NCI-H446 (cell line): ENCODE data around the gene ZC3H8.

Source experiments
- DNase-seq, 2 experiments: peaks; one replicate each; lab custom pipeline; 2025; lab: John Stamatoyannopoulos, UW

Gene ZC3H8

GRCh38 chr2:112164876-112165275 lies 90.0 kb downstream of the ZC3H8 start:
- DNase-seq: no peak

DNA sequence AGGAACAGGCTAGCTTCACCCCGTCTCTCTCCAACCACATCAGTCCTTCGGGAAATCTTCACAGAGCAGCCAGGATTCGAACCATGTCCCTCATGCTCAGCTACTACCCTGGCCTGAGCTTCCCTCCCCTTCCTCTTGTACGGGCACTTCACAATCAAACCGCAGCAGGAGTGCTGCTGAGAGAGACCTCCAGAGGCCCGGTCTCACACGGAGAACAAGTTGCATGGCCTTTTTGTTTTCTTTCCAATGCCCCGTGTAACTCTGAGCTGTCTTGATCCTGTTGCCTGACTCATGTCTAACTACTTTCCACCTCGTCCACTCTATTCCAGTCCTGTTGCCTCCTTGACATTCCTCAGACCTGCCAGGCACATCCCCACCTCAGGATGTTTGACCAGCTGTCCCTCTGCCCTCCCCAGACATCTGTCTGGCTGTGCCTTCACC lies 91.3 kb downstream of the ZC3H8 start:
- no peak for DNase-seq

- DNase-seq: no peak
Observed at GRCh38 chr2:112162956-112163355, 91.9 kb downstream of the ZC3H8 start.

DNA sequence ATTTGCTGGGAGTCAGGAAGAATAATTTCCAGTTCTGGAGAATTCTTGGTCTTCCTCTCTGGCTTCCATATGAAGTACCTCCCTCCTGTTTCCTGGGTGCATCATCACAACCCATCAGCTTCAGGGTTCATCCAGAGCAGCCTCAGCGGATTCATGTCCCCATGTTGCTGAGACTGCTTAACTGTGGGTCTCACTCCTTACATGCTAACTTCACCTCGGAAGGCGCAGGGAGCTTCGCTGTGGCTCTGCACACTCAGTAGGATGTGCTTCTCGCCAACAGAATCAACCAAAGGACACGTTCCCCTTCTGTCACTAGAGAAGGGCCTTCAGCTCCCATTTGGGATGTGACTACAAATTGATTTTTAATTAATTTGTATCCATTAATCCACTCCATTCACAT lies 92.5 kb downstream of the ZC3H8 start:
- DNase-seq: no peak
